IPS-20b (cell line): Measurements from ENCODE around the gene TWNK.

ENCODE experiments used
- H3K27ac ChIP-seq: one replicate; pipeline ENCODE4 v1.5.1; 2013; ENCODE audit warnings: low read length
- H3K27me3 ChIP-seq: 2 replicates; pipeline ENCODE4 v1.6.1; 2013; ENCODE audit warnings: mild to moderate bottlenecking, low read length, inconsistent platforms; ENCODE audit not compliant: insufficient read depth
- H3K36me3 ChIP-seq: 2 replicates; pipeline ENCODE4 v1.6.1; 2013; ENCODE audit warnings: low read depth, mild to moderate bottlenecking, inconsistent platforms, low read length, moderate library complexity; ENCODE audit not compliant: insufficient read depth
- H3K4me1 ChIP-seq: 2 replicates; pipeline ENCODE4 v1.6.1; 2013; ENCODE audit warnings: mild to moderate bottlenecking, control low read depth, inconsistent platforms, low read length, moderate library complexity; ENCODE audit not compliant: insufficient read depth
- H3K4me3 ChIP-seq: 2 replicates; pipeline ENCODE4 v1.5.1; 2013; ENCODE audit warnings: mild to moderate bottlenecking, low read length, inconsistent platforms
- H3K9ac ChIP-seq: 2 replicates; pipeline ENCODE4 v1.6.1; 2013; ENCODE audit warnings: low read depth, mild to moderate bottlenecking, inconsistent platforms, low read length, moderate library complexity
- H3K9me3 ChIP-seq: 2 replicates; pipeline ENCODE4 v1.6.1; 2013; ENCODE audit warnings: mild to moderate bottlenecking, low read depth, low read length, inconsistent platforms; ENCODE audit not compliant: insufficient read depth

The TWNK gene

DNA sequence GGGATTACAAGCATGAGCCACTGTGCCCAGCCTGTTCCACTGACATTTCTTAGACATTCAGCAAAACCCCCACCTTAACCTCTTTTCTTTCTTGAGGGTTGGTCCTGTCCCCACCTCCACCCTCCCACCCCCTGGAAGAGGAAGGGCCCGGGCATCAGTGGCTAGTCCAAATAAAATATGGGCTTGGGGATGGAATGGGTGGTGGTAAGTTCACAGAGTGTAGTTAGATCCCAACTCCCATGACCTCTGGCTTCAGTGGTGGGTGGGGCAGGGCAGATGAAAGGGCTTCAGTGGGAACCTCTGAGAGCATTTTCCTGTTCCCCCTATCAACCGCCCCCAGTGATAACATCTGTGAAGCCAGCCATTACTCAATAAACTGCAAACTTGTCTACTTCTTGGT, 53.5 kb downstream of the TWNK start:
- Histone ChIP-seq H3K36me3 (no peaks in the 10 kb centered on the region), H3K4me3 (no peak overlapping the region), H3K9me3 (no peaks in the 10 kb centered on the region), H3K9ac (no peak overlapping the region), H3K27me3 (peaks cover 58% of the 10 kb centered on the region), H3K27ac (no peak overlapping the region), H3K4me1 (peaks cover 7% of the 10 kb centered on the region)

GRCh38 chr10:101041252-101041761, 54.0 kb downstream of the TWNK start:
- no peak overlapping the region for H3K4me3 ChIP-seq
- no peaks in the 10 kb centered on the region for H3K36me3 ChIP-seq
- peaks cover 58% of the 10 kb centered on the region for H3K27me3 ChIP-seq
- H3K4me1 ChIP-seq = peaks cover 7% of the 10 kb centered on the region
- H3K27ac ChIP-seq = no peak overlapping the region
- no peaks in the 10 kb centered on the region for H3K9me3 ChIP-seq
- H3K9ac ChIP-seq = no peak overlapping the region

DNA sequence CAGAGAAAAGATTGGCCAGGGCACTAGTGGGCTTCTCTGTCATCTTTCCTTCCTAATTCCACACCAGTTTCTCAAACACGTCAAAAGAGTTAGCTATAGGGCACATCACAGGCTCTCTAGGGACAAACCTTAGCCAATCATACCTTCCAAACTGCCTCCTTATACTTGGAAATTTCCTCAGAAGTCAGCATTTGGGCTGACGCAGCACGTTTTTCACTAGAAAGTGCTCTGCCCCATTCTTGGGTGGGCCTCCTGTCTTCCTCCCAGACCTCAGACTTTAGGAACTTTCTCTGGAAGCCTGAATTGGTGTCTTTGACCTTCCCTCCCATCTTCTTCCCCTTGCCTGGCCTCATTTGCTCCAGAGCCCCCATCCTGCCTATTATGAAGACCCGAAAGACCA, 54.8 kb downstream of the TWNK start:
- H3K27ac ChIP-seq = no peak overlapping the region
- no peaks in the 10 kb centered on the region for H3K36me3 ChIP-seq
- H3K9ac ChIP-seq = no peak overlapping the region; the same call in 1 of the 2 replicates
- peaks cover 63% of the 10 kb centered on the region for H3K27me3 ChIP-seq
- peak overlapping the region; percentile 79 for H3K4me3 ChIP-seq
- peaks cover 7% of the 10 kb centered on the region for H3K4me1 ChIP-seq
- H3K9me3 ChIP-seq = no peaks in the 10 kb centered on the region

GRCh38 chr10:101042667-101043362, 55.5 kb downstream of the TWNK start:
- Histone ChIP-seq H3K27me3 (peaks cover 64% of the 10 kb centered on the region), H3K4me3 (peak overlapping the region; percentile 79), H3K9ac (peak overlapping the region; percentile 72; the same call in 1 of the 2 replicates), H3K27ac (no peak overlapping the region), H3K36me3 (no peaks in the 10 kb centered on the region), H3K4me1 (peaks cover 7% of the 10 kb centered on the region), H3K9me3 (no peaks in the 10 kb centered on the region)

DNA sequence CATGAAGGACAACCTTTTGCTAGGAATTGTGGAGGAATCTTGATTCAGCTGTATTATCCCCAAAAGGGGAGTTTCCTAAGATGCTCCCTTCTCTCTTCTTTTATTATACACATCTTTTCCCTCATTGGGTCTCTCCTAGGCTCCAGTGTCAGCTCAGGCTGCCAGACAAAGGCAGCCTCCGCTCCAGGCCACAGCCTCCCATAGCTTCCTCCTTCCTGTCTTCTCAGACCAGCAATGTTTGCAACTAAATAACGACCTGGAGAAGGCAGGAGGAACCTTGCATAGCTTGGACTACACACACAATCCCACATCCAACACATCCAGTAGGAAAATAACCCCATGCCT, 56.0 kb downstream of the TWNK start:
- Histone ChIP-seq H3K27me3 (peaks cover 69% of the 10 kb centered on the region), H3K4me1 (peaks cover 7% of the 10 kb centered on the region), H3K36me3 (no peaks in the 10 kb centered on the region), H3K27ac (no peak overlapping the region), H3K9me3 (no peaks in the 10 kb centered on the region), H3K4me3 (peak overlapping the region; percentile 79), H3K9ac (peak overlapping the region; percentile 72; the same call in 1 of the 2 replicates)
